H9 (cell line): ENCODE measurements around the gene ADAM22. TPM values are rescaled to one million over a fixed set of nuclear protein-coding genes. Genes with fewer than 3 reads are reported as not detected.

Experiments used
- DNase-seq: peaks from one replicate; pipeline ENCODE4 v3.0.0-alpha.2; 2017
- H2AFZ ChIP-seq: one replicate; pipeline ENCODE4 v1.6.1; 2013; ENCODE audit warnings: mild to moderate bottlenecking, low read length, control low read depth, moderate library complexity
- H2AK5ac ChIP-seq: 2 replicates; pipeline ENCODE4 v1.6.1; 2013; ENCODE audit warnings: low read length, control low read depth, mixed read lengths; ENCODE audit not compliant: insufficient read length
- H2BK120ac ChIP-seq: one replicate; pipeline ENCODE4 v1.6.1; 2013; ENCODE audit warnings: low read depth, mild to moderate bottlenecking, low read length, control low read depth, inconsistent platforms; ENCODE audit not compliant: poor library complexity, severe bottlenecking
- H2BK12ac ChIP-seq: 2 replicates; pipeline ENCODE4 v1.6.1; 2013; ENCODE audit warnings: low read length, control low read depth, mixed read lengths, low read depth; ENCODE audit not compliant: insufficient read length
- H2BK15ac ChIP-seq: 2 replicates; pipeline ENCODE4 v1.6.1; 2013; ENCODE audit warnings: low read depth, low read length, control low read depth
- H2BK20ac ChIP-seq: one replicate; pipeline ENCODE4 v1.6.1; 2013; ENCODE audit warnings: low read depth, mild to moderate bottlenecking, low read length, control low read depth, inconsistent platforms; ENCODE audit not compliant: poor library complexity, severe bottlenecking
- H2BK5ac ChIP-seq: 2 replicates; pipeline ENCODE4 v1.6.1; 2013; ENCODE audit warnings: low read length, control low read depth, mixed read lengths; ENCODE audit not compliant: insufficient read length
- H3K14ac ChIP-seq: 2 replicates; pipeline ENCODE4 v1.6.1; 2013; ENCODE audit warnings: low read length, control low read depth; ENCODE audit not compliant: insufficient read depth
- H3K18ac ChIP-seq: 2 replicates; pipeline ENCODE4 v1.6.1; 2013; ENCODE audit warnings: low read depth, mild to moderate bottlenecking, mixed read lengths, low read length, control low read depth; ENCODE audit not compliant: insufficient read length
- H3K23ac ChIP-seq: 2 replicates; pipeline ENCODE4 v1.6.1; 2013; ENCODE audit warnings: low read length, control low read depth, mixed read lengths, low read depth; ENCODE audit not compliant: insufficient read length
- H3K23me2 ChIP-seq: 2 replicates; pipeline ENCODE4 v1.6.1; 2013; ENCODE audit warnings: low read depth, mild to moderate bottlenecking, mixed read lengths, low read length, control low read depth; ENCODE audit not compliant: insufficient read length, poor library complexity, severe bottlenecking
- H3K27ac ChIP-seq: 2 replicates; pipeline ENCODE4 v1.5.1; 2013; ENCODE audit warnings: low read length, control low read depth, mixed read lengths, low read depth; ENCODE audit not compliant: insufficient read length
- H3K27me3 ChIP-seq: 2 replicates; pipeline ENCODE4 v1.6.1; 2013; ENCODE audit warnings: low read length, control low read depth, inconsistent platforms; ENCODE audit not compliant: insufficient read depth
- H3K4ac ChIP-seq: 2 replicates; pipeline ENCODE4 v1.6.1; 2013; ENCODE audit warnings: low read depth, mild to moderate bottlenecking, control low read depth, inconsistent platforms, low read length, moderate library complexity
- H3K4me1 ChIP-seq: 2 replicates; pipeline ENCODE4 v1.6.1; 2013; ENCODE audit warnings: low read length, control low read depth, inconsistent platforms; ENCODE audit not compliant: insufficient read depth
- H3K4me2 ChIP-seq: 2 replicates; pipeline ENCODE4 v1.6.1; 2013; ENCODE audit warnings: low read length, control low read depth, mixed read lengths; ENCODE audit not compliant: insufficient read length, insufficient read depth
- H3K56ac ChIP-seq: 2 replicates; pipeline ENCODE4 v1.6.1; 2013; ENCODE audit warnings: low read depth, mild to moderate bottlenecking, mixed read lengths, low read length, control low read depth; ENCODE audit not compliant: insufficient read length
- H3K79me1 ChIP-seq: 2 replicates; pipeline ENCODE4 v1.6.1; 2013; ENCODE audit warnings: low read depth, mild to moderate bottlenecking, moderate library complexity, low read length, control low read depth, inconsistent platforms; ENCODE audit not compliant: insufficient read depth, poor library complexity, severe bottlenecking
- H3K79me2 ChIP-seq: 2 replicates; pipeline ENCODE4 v1.6.1; 2013; ENCODE audit warnings: low read length, control low read depth, inconsistent platforms; ENCODE audit not compliant: insufficient read depth
- H3K9ac ChIP-seq: 2 replicates; pipeline ENCODE4 v1.6.1; 2013; ENCODE audit warnings: low read length, control low read depth, mixed read lengths; ENCODE audit not compliant: insufficient read length; ENCODE audit errors: extremely low read depth
- H3K9me3 ChIP-seq: one replicate; pipeline ENCODE4 v1.6.1; 2013; ENCODE audit warnings: low read depth, low read length, inconsistent platforms; ENCODE audit not compliant: control insufficient read depth
- H3T11ph ChIP-seq: one replicate; pipeline ENCODE4 v1.6.1; 2013; ENCODE audit warnings: mild to moderate bottlenecking, low read length, control low read depth, inconsistent platforms
- H4K20me1 ChIP-seq: one replicate; pipeline ENCODE4 v1.6.1; 2013; ENCODE audit not compliant: control insufficient read depth, insufficient read length, insufficient read depth
- H4K5ac ChIP-seq: 2 replicates; pipeline ENCODE4 v1.6.1; 2013; ENCODE audit warnings: low read depth, mild to moderate bottlenecking, mixed read lengths, low read length, control low read depth; ENCODE audit not compliant: insufficient read length
- H4K8ac ChIP-seq: replicated peaks from 2 replicates; pipeline ENCODE4 v1.6.1; 2013; ENCODE audit warnings: low read length, control low read depth, mixed read lengths, low read depth; ENCODE audit not compliant: insufficient read length
- H4K91ac ChIP-seq: 2 replicates; pipeline ENCODE4 v1.6.1; 2013; ENCODE audit warnings: low read depth, mild to moderate bottlenecking, moderate library complexity, mixed read lengths, low read length, control low read depth; ENCODE audit not compliant: insufficient read length
- H3K27ac Mint-ChIP-seq, 3 experiments: 2 replicates in 2 of 3; 3 replicates in 1 of 3; pipeline ENCODE4 v1.8.0; 2020 to 2021; ENCODE audit warnings: mixed read lengths in 3 of 3, mild to moderate bottlenecking in 1 of 3, moderate library complexity in 1 of 3
- H3K27me3 Mint-ChIP-seq: 2 replicates; pipeline ENCODE4 v1.8.0; 2021; ENCODE audit warnings: low read depth, mild to moderate bottlenecking, moderate library complexity, mixed read lengths
- H3K36me3 Mint-ChIP-seq, 3 experiments: 2 replicates in 2 of 3; 3 replicates in 1 of 3; pipeline ENCODE4 v1.8.0; 2020 to 2021; ENCODE audit warnings: low read depth in 3 of 3, mixed read lengths in 3 of 3; ENCODE audit not compliant: insufficient read depth in 1 of 3
- H3K4me1 Mint-ChIP-seq, 2 experiments: 2 replicates each; pipeline ENCODE4 v1.8.0; 2020; ENCODE audit warnings: mixed read lengths in 2 of 2
- H3K4me3 Mint-ChIP-seq, 2 experiments: 2 replicates in 1 of 2; 3 replicates in 1 of 2; pipeline ENCODE4 v1.8.0; 2020 to 2021; ENCODE audit warnings: mild to moderate bottlenecking in 2 of 2, mixed read lengths in 2 of 2, moderate library complexity in 1 of 2
- H3K9me3 Mint-ChIP-seq, 2 experiments: 2 replicates in 1 of 2; 3 replicates in 1 of 2; pipeline ENCODE4 v1.8.0; 2020; ENCODE audit warnings: mild to moderate bottlenecking in 2 of 2, mixed read lengths in 2 of 2, moderate library complexity in 1 of 2
- WGBS: extraction: QIAGEN DNeasy Blood & Tissue Kit; methylation state at CpG from one replicate; pipeline ENCODE4 v1.1.7; 2013; ENCODE audit warnings: missing lambda C conversion rate, low lambda C conversion rate, mixed read lengths; ENCODE audit not compliant: insufficient read length; ENCODE audit errors: extremely low coverage; 5-methylcytosine and 5-hydroxymethylcytosine counted together
- total RNA-seq: library from RNA; stranded (reverse); gene quantifications from 2 replicates; pipeline ENCODE4 v1.2.1, GENCODE V29; 2021
- TF ChIP-seq, protein P1 (sequence below): fragments of 200-600 bp; sonication (generic); conservative IDR thresholded peaks from 3 replicates; pipeline ENCODE4 v1.8.0; 2021; ENCODE audit warnings: antibody characterized with exemption, mild to moderate bottlenecking

ADAM22 gene
- total RNA-seq, 1 experiment from 2014 or later, result 8.7 TPM

DNA sequence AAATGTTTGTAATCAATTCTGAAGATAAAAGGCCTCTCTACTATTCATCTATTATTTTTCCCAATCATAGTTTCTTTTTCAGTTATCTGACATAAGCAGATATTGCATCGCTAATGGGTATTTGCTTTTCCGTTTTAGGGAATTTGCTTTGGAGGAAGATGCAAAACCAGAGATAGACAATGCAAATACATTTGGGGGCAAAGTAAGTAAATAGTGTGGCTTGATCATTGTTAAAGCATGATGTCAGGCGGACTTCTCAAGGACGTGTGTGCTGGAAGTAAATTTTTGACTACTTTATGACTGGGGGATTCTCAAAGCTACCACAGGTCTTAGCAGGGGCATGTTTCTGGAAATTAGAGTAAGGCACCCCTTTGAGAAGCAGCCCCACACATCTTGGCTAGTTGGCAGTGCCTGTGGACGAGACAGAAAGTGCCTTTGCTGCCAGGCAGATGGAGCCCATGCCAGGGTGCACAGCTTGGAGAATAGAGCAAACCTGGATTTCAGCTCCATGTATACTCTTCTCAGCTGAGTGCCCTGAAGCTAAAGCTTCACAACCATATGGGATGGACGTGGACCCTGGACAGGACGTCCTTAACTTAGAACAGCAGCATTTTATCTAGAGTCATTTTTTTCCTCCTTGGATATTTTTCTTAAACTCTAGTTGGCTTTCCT lies 217.2 kb downstream of the ADAM22 start:
- no peaks in the 10 kb centered on the region for H4K20me1 ChIP-seq
- H3K23ac ChIP-seq, result no peak overlapping the region
- Mint-ChIP-seq H3K27ac (peak overlapping the region in 1 of 3 experiments; percentile 70; a peak in 2 of 7 replicates), H3K9me3 (no peaks in the 10 kb centered on the region), H3K27me3 (no peaks in the 10 kb centered on the region), H3K36me3 (peaks cover 2 to 8% (median 5%) of the 10 kb centered on the region in 3 experiments; a peak in 3 of 7 replicates), H3K4me1 (peaks cover 12 to 15% of the 10 kb centered on the region in 2 experiments), H3K4me3 (no peak overlapping the region)
- H4K8ac ChIP-seq, result no peak overlapping the region
- no peak overlapping the region for H2BK12ac ChIP-seq
- DNase-seq, result no peak
- no peaks in the 10 kb centered on the region for H3K23me2 ChIP-seq
- H4K91ac ChIP-seq, result no peak overlapping the region
- no peak overlapping the region for H3K4ac ChIP-seq
- H3K56ac ChIP-seq, result no peak overlapping the region
- no peak overlapping the region for H3K18ac ChIP-seq
- no peak overlapping the region for H2BK15ac ChIP-seq
- no peaks in the 10 kb centered on the region for H3K79me1 ChIP-seq
- no peak overlapping the region for H3K14ac ChIP-seq
- WGBS, result no CpG with 5 or more reads among the region's 7 CpGs
- H2BK120ac ChIP-seq, result no peak overlapping the region
- no peak overlapping the region for H3T11ph ChIP-seq
- no peak overlapping the region for H4K5ac ChIP-seq
- no peak overlapping the region for H3K27ac ChIP-seq
- H3K4me1 ChIP-seq, result peaks cover 6% of the 10 kb centered on the region
- no peak overlapping the region for H2BK20ac ChIP-seq
- no peak overlapping the region for H3K4me2 ChIP-seq
- no peaks in the 10 kb centered on the region for H3K79me2 ChIP-seq
- H2BK5ac ChIP-seq, result no peak overlapping the region
- H2AFZ ChIP-seq, result no peak overlapping the region
- no peaks in the 10 kb centered on the region for H3K27me3 ChIP-seq
- no peak overlapping the region for H3K9ac ChIP-seq
- H2AK5ac ChIP-seq, result no peak overlapping the region
- TF ChIP-seq, protein P1, sequence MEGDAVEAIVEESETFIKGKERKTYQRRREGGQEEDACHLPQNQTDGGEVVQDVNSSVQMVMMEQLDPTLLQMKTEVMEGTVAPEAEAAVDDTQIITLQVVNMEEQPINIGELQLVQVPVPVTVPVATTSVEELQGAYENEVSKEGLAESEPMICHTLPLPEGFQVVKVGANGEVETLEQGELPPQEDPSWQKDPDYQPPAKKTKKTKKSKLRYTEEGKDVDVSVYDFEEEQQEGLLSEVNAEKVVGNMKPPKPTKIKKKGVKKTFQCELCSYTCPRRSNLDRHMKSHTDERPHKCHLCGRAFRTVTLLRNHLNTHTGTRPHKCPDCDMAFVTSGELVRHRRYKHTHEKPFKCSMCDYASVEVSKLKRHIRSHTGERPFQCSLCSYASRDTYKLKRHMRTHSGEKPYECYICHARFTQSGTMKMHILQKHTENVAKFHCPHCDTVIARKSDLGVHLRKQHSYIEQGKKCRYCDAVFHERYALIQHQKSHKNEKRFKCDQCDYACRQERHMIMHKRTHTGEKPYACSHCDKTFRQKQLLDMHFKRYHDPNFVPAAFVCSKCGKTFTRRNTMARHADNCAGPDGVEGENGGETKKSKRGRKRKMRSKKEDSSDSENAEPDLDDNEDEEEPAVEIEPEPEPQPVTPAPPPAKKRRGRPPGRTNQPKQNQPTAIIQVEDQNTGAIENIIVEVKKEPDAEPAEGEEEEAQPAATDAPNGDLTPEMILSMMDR, result no peak
- H3K9me3 ChIP-seq, result no peaks in the 10 kb centered on the region
